NCI-H345 treated with DMSO at 0.1 percent for 48 hours (cell line): Measurements from ENCODE around the gene PASK.
"Not testable (repeated sequence)": the region's sequence is repeated elsewhere in the genome, so short reads cannot be mapped to it uniquely, and the experiment has no call there.

ENCODE experiments used
- DNase-seq: peaks from one replicate; lab custom pipeline; 2025; ENCODE audit not compliant: unreplicated experiment; lab: John Stamatoyannopoulos, UW

The PASK gene

DNA sequence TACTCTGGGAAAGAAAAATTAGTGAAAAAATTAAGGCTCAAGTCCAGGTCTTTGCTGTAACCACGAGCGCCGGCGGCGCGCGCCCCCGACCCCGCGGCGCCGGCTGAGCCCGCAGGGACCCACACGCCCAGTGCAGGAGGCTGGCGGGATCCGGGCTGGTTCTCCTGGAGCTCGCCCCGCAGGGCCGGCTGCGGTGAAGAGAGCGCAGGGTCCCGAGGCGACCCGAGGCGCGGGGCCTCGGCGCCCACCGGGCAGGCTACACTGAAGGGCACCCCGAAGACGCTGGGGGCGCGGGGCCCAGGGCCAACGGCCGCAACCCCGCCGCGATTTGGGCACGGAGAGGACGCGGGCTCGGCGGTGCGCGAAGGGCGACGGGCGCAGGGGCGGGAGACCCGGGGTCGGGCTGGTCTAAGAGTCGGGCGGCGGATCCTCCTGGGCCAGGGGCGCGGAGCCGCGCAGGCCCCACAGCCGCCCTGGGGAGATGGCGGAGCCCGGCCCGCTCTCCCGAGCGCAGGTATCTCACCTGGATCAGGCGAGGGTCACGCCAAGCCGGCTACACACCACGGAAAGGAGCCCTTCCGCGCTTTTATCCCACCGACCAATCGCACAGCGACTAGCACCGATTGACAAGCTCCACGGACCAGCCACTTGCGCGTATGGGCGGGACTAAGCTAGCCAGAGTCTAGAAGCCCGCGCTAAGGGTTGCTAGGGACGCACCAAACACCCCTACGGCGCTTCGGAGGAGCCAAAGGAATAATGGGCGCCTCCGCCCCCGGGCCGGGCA is at the start of gene PASK:
PASK (minus strand) TSS at position 582 of the 784 bp plus-strand sequence. CDS start 6,440 bp downstream, outside the sequence.
- peak; percentile 98 for DNase-seq

DNA sequence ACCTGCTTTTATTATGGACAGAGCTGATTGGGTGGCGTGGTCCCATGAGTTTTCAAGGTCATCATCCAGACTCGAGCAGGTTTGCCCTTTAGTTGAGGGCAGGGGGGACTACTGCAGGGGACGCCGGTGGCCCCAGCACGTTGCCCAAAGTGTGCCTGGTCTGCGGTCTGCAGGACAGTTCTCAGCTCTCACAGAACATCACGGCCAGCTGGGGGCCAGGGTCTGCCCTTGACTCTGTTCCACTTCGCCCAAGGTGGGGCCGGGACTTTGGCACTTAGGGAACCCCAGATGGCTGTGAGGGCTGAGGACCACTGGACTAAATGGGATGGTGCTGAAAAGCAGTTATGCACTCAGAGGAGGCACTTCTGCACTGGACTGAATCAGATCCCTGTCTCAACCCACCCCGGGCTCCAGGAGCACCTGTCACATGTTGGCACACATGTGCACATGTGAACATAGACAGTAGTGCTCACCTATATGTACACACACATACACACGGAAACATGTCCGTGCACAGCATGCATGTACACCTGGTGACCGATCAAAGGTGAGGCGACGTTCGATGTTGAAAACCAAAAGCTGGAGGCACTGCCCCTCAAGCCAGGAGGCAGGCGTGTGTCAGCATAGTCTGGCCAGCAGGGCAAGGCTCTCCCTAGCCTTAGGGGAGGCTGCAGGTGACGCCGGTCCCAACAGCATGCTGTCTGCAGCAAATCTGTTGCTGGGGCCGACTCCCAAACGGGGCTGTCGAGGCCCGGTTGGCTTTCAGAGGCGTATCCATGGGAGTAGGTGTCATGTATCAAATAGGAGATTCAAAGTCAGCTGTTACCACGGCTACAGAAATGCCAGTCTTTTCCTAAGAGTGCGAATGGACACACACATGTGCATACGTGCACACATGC is 49.4 kb upstream of the PASK start:
- DNase-seq, result no peak

DNA sequence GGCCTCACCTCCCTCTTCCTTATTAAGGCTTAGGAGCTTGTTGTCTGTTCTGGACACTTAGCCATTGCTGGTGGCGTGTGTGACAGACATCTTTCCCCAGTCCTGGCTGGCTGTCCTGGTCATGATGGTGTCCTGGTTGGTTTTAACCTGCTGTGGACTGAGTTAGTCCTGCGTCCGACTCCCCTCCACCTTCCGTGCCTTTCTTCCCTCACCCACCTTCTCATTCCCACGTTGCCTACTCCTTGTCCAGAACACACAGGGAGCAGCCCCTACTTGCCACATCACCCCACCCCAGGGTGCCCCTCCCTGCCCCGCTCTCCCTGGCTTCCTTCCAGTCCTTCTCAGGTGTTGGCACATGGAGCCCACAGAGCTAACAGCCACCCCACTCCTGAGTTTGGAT is 48.7 kb upstream of the PASK start:
- DNase-seq, result no peak

DNA sequence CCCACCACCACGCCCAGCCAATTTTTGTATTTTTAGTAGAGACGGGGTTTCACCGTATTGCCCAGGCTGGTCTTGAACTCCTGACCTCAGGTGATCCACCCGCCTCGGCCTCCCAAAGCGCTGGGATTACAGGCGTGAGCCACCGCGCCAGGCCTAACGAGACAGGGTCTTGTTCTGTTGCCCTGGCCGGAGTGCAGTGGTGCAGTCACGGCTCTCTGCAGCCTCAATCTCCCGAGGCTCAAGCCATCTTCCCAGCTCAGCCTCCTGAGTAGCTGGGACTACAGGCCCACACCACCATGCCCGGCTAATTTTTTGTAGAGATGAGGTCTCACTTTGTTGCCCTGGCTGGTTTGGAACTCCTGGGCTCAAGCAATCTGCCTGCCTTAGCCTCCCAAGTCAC is 48.0 kb upstream of the PASK start:
- not testable (repeated sequence) for DNase-seq

DNA sequence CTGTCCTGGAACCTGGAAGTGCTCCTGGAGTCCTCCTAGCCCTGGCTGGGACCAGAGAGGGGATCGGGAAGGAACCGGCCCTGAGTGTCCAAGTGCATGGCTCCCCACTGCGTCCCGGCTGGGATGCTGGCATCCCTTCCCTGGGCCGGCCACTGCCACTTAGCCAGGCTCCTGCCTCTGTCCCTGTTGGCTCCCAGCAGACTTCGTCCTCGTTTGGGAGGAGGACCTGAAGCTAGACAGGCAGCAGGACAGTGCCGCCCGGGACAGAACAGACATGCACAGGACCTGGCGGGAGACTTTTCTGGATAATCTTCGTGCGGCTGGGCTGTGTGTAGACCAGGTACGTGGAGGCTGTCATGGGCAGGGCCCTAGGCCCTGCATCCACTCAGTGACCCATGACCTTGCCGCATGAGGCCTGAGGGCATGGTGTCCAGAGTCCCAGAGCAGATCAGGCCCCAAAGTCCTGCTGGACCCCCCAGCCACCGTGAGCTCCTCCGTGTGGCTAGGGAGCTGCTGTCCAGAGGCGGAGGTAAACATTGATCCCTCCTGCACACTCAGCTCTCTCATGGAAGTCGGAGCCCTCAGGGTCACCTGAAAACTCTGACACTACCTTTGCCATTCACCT is 46.3 kb upstream of the PASK start:
- DNase-seq, result no peak

DNA sequence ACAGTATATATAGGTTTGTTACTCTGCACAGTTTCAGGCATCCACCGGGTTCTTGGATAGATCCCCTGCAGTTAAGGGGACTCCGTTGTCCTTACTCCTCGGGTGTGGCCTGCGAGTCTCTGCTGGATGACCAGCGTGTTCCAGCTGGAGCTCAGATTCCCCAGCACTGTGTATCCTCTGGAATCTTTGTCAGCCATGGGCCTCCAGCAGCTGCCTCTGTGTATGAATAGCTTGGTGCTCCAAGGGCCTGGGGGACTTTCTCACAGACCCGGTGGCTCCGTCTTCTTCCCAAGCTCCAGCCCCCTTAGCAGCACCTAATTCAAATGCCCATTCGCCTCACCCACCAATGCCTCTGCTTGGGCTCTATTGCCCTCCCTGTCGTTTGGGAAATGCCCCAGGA is 45.5 kb upstream of the PASK start:
- DNase-seq, result no peak

DNA sequence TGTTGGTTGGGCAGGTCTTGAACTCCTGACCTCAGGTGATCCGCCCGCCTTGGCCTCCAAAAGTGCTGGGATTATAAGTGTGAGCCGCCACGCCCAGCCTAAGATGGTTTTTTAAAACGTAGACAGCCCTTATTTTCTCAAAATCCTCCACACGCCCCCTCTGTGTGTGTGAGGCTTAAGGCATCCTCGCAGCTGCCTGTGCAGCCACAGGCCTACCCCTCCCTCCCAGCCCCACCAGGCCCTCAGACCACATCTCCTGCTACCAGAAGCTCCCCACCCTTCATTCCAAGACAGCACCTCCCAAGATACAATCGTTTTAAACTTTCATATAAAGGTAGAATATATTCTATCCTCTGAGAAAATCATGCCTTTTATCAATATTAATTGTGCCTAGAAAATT is 44.0 kb upstream of the PASK start:
- no peak for DNase-seq

DNA sequence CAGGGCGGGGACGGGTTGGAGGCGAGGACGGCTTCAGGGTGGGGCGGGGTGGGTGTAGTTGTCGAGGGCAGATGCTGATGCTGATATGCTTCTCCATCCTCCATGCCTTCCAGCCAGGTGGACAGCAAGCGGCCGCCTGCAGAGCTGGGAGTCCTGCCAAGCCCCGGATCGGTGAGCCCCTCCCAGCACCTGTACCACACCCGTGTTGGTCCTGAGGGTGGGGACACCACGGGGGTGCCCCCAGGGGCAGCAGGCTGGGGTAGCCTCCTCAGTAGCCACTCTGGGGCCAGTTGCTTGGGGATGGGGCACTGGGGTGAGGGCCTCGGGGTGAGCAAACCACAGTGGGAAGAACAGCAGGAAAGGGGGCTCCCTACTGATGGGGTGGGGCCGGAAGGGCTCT is 41.8 kb upstream of the PASK start:
- DNase-seq, result no peak

DNA sequence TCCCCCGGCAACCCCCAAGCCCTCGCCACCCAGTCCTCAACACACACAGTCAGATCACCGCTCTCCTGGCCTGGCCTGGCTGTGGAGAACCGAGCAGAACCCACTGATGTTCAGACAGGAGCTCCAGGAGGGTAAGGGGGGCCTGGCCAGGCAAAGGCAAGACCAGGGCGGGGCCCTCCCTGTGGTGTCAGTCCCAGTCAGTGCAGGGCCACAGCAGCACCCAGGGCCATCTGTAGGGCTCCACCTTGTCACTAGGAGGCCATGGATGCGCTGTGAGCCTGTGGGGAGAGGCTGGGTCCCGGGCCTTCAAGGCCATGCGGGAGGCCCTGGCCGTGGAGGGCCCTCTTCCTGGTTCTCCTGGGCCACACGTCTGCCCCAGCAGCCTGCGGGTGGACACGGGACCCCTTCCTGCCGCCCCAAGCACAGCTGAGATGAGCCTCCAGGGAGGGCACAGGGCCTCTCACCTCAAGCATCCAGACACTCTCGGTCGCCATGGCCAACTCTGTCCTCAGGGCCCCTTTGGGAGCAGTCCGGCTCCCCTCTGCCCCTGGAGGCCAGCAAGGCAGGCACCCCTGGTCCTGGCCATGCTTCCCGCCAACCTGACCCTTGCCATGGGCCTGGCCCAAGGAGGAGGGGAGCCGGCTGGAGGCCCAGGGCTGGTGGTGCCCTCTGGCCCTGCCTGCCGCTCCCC is 41.2 kb upstream of the PASK start:
- no peak for DNase-seq

DNA sequence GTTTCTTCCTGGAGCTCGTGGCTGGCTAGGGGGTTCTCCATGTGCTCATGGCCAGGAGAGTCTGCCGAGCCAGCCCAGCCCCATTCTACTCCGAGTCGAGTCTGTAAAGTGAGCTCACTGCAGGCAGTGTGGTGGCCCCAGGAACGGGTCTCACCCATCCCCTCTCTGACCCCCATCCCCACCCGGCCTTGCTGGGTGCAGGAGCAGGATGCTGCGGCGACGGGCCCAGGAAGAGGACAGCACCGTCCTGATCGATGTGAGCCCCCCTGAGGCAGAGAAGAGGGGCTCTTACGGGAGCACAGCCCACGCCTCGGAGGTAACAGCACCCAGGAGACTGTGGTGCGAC is 40.6 kb upstream of the PASK start:
- no peak for DNase-seq

DNA sequence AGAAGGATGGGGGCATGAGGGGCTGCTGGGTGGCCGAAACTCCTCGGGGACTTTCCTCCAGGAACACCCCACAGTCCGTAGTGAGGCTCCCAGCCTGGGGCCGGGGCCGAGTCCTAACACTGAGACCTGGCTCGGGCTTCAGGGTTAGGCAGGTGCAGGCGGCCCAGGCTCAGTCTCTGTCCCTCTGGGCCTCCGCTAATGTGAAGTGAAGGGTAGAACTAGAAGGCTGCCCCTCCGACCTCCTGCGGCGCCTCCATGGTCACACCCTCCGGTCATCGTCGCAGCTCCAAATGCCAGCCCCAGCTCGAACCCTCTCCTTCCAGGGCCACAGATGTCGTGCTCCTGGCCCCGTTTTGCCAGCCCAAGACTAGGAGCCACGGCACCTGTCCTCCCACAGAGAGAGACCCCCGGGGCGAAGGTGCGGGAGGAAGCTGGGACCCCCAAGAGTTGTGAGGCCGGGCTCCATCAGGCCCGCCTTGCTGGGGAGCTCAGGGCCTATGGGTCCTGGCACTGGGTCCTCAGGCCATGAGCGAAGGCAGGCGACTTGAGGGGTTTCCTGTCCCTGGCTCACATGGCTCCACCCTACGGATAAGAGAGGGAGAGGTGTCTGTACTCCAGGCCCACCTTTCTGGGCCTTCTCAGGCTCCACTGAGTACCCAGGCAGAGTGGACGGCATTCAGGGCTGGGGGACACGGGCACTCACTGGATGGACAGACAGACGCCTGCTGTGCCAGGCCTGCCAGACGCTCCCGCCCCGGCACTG is 40.0 kb upstream of the PASK start:
- no peak for DNase-seq

DNA sequence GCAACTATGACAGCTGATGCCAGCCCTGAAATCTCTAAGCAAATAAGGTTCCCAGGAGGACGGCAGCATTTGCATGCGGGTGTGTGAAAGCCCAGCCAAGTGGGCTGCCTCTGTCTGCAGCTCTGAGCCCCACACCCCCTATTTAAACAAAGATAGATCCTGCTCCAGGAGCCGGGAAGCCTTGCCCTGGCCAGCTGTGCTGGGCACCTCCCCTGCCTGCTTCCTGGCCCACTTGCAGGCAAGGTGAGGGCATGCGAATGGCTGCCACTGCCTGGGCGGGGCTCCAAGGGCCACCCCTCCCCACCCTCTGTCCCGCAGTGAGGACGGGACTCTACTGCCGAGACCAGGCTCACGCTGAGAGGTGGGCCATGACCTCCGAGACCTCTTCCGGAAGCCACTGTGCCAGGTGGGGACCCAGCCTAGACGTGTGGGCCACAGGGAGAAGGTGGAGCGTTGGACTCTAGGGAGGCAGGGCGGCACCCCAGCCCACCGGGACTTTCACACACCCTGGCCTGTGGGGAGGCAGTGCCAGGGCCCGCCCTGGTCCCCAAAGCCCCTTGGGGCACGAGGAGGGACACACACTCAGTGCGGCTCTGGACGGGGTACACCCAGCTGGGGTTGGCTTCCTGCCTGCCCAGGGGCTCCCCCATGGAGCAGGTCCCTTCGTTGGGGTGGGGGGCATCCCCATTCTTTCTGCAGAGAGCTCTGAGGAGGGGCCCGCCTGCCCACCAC is 39.3 kb upstream of the PASK start, which contains the start of gene ANO7:
ANO7 (plus strand) TSS at position 317 of the 732 bp plus-strand sequence. CDS start 1,387 bp downstream, outside the sequence.
- DNase-seq, result no peak

DNA sequence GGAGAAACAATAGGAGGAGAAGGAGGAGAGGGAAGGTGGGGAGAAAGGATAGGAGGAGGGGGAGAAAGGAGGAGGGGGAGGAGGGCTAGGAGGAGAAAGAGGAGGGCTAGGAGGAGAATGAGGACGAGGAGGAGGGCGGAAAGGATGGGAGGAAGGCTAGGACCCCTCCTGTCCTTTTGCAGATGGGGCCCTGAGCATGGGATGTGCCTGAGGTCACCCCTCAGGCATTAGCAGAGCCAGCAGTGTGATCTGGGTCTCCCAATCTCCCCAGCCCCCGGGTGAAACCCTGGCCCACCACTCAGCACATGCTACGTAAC is 38.6 kb upstream of the PASK start:
- DNase-seq, result no peak

DNA sequence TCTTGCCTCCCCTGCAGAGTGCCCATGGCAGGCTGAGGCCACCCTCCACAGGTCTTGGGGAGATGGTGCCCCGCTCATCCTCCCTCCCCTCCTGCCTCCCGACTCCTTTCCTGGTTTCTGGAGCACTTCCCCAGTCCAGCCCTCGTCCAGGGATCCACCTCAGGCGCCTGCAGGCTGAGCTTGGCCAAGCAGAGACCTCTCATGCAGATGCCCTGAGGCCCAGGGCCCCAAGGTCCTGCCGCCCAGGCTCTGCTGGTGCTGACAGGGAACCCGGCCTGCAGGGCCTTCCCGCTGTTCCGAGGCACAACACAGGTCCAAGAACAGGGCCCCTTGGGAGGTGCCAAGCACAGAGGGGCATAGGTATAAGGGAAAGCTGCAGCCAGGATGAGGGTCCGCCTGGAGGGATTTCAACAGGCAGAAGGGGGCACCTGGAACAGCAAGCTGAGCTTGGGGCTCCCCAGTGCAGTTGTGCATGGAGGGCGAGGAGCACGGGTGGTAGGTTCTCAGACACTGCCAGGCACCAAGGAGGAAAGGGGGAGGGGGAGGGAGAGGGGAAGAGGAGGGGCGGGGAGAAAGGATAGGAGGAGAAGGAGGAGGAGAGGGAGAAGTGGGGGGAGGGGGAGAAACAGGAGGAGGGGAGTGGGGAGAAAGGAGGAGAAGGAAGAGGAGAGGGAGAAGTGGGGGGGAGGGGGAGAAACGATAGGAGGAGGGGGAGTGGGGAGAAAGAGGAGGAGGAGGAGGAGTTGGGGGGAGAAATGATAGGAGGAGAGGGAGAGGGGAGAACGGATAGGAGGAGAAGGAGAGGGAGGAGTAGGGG is 38.0 kb upstream of the PASK start:
- no peak for DNase-seq

DNA sequence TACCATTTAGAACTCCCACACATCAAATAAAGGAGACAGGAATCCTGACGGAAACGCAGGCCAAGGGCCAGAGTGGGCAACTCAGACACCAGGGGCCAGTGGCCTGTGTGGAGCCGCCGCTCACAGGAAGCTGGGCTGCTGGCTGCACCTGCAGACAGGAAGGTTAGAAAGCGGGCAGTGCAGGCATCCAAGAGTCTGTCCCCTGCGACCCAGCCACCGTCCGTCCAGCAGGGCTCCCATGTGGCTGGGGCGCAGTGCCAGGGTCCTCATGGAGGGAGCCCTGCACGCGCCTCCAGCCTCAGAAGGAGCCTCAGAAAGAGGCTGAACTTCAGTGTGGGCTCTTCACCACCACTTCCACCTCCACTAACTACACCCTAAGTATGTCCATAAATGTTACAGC is 36.7 kb upstream of the PASK start:
- DNase-seq, result no peak

DNA sequence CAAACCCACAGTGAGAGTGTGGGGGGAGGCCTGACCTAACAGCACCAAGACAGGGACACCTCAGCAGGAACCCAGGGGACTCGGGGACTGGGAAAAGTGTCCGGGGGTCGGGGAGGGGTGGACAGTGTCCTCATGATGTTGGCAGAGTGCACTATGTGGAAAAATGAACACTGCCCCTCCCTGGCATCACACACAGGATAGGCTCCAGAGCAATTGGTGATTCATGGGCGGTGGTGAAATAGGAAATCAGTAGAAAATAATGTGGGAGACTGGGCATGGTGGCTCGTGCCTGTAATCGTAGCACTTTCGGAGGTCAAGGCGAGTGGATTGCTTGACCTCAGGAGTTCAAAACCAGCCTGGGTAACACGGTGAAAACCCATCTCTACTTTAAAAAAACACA is 35.6 kb upstream of the PASK start:
- no peak for DNase-seq

DNA sequence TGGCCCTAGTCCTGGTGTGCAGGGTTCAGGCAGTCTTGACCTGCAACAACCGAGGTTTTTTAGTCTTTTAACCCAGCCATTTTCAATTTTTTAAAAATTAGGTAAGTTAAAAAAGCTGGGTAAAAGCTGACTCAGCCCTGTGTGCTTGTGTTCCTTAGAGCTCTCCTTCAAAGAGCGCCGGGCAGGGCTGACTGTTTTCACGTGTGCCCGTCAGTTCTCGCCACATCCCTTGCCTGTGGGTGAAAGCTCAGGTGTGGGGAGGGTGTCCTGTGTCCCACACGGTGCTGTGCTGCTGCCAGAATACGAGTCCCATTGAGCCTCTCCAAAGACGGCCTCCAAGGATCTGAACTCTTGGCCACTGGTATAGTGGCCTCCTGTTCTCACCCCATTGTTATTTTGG is 33.9 kb upstream of the PASK start:
- DNase-seq, result no peak

DNA sequence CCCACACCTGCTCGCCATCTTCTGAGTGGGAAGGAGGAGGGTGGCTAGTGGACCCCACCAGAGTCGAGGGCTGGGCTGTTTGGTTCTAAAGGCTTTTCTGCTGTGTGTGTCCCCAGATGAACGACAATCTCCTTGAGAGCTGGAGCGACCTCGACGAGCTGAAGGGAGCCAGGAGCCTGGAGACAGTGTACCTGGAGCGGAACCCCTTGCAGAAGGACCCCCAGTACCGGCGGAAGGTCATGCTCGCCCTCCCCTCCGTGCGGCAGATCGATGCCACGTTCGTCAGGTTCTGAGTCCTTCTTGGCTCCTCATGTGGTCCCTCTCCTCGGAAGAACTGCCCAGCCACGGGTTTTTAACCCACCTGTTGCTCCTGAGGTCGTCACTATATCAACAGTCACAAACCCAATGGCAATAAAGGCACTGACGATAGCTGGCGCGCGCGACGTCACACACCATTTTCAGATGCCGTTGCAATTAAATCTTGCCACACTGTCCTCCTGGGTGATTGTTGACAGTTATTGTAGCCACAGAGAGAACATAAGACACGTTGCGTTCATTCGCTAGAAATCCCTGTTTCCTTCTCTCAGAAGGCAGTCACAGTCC is 33.4 kb upstream of the PASK start:
- DNase-seq, result no peak

DNA sequence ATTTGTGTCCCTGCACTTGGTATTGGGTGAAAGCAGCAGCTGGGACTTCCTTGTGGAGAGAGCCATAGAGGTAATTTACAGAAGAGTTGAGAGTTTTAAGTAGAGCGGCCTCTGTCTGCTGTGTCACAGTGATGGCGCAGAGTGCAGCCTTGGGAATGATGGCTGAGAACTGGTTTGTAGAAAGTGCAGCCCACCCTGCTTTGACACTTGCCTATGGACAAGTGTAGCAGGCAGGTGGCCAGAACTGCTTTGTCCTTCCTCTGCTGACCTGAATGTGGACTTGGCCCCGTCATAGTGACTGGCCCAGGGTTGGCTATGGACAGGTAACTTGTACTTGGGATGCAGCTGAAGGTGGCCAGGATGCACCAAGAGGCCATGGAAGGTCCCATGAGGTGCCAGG is 32.9 kb upstream of the PASK start:
- DNase-seq, result no peak
